ENCODE data around the gene STPG4.

- TF ChIP-seq, protein P1, sequence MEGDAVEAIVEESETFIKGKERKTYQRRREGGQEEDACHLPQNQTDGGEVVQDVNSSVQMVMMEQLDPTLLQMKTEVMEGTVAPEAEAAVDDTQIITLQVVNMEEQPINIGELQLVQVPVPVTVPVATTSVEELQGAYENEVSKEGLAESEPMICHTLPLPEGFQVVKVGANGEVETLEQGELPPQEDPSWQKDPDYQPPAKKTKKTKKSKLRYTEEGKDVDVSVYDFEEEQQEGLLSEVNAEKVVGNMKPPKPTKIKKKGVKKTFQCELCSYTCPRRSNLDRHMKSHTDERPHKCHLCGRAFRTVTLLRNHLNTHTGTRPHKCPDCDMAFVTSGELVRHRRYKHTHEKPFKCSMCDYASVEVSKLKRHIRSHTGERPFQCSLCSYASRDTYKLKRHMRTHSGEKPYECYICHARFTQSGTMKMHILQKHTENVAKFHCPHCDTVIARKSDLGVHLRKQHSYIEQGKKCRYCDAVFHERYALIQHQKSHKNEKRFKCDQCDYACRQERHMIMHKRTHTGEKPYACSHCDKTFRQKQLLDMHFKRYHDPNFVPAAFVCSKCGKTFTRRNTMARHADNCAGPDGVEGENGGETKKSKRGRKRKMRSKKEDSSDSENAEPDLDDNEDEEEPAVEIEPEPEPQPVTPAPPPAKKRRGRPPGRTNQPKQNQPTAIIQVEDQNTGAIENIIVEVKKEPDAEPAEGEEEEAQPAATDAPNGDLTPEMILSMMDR (IDR thresholded peaks at IDR 0.05; ENCODE audit: low read length) = no peak
- TF ChIP-seq EZH2phosphoT487 (IDR thresholded peaks at IDR 0.05; ENCODE audit: low read length) (no peak), EZH2 (optimal IDR thresholded peaks at IDR 0.05; ENCODE audit: low read depth, low read length) (no peak)
These were observed 43.9 kb upstream of the STPG4 start for GRCh38 chr2:47198985-47199451.

Data from MM.1S (cell line).